WI38 (cell line): Measurements from ENCODE around the gene CDYL.

Source experiments
- H3K4me3 ChIP-seq: 2 replicates; pipeline ENCODE4 v1.5.1; 2011; ENCODE audit warnings: low read depth, mild to moderate bottlenecking, control low read depth, low read length
- CTCF ChIP-seq: IDR thresholded peaks from 2 replicates; pipeline ENCODE4 v1.5.1; 2012; ENCODE audit warnings: low read depth, mild to moderate bottlenecking, control low read depth, low read length

CDYL gene

DNA sequence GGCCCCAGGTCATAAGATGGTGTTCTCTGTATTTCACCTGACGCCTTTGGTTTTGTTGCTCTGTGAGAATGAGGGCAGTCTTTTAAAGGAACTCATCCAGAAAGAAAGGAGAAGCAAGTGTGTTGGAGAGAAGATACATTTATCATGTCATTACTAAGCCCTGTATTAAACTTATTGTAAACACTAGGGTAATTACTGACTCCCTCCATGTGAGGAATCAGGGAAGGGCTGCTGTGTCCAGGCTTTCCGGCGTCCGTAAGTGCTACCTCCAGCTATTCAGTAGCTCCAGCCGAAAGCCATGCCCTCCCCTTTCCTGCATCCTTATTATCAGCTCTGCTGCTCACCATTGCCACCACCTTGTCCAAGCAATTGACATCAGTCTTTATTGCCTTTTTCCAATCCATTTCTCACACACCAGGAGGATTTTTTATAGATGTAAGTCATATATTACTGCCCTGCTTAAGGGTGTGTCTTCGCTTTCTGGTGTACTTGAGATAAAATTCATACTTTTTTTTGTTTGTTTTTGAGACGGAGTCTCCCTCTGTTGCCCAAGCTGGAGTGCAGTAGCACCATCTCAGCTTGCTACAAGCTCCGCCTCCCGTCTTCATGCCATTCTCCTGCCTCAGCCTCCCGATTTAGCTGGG lies 133.0 kb downstream of the CDYL start:
- no peak overlapping the region for H3K4me3 ChIP-seq
- no peak for TF ChIP-seq CTCF

- H3K4me3 ChIP-seq = no peak overlapping the region
- TF ChIP-seq CTCF = no peak
These were observed 134.0 kb downstream of the CDYL start for GRCh38 chr6:4910037-4910760.

- H3K4me3 ChIP-seq = no peak overlapping the region
- TF ChIP-seq CTCF = no peak
These were observed 136.4 kb downstream of the CDYL start for GRCh38 chr6:4912559-4912958.

DNA sequence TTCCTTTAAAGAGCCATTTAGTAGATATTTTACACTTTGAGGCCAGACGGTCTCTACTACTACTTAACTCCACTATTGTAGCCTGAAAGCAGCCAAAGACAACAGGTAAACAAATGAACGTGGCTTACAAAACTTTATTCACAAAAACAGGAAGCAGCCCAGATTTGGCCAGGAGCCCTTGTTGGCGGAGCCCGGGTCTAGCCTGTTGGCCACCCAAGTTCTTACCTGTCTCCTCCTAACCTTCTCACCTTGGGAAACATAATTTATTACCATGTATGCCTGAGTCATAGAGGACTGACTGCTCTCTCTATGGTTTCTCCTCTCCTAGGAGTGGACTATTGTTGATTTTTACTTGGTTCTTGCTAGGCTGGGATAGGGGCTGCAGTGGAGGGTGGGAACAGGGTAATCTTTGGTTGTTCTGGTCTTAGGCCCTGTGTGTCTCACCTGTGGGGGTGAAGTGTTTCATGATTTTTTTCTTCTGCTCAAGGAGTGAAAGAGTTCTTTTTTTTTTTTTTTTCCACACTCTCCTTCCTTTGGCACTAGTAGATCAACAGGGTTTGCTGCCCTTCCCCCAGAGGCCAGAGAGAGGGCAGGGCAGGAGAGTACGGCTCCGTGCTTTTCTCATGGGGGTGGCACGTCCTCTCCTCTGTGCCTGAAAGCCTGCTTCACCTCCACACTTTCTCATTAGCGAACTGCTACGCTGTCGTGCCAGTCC lies 137.7 kb downstream of the CDYL start:
- H3K4me3 ChIP-seq = no peak overlapping the region
- no peak for TF ChIP-seq CTCF

GRCh38 chr6:4914420-4915159 lies 138.4 kb downstream of the CDYL start:
- H3K4me3 ChIP-seq = no peak overlapping the region
- no peak for TF ChIP-seq CTCF

- no peak overlapping the region for H3K4me3 ChIP-seq
- TF ChIP-seq CTCF = no peak
These were observed 140.9 kb downstream of the CDYL start for GRCh38 chr6:4916954-4917561.
